Left ventricle myocardium inferior (tissue), 1 donor: ENCODE results near the gene PALLD. TPM values are rescaled to one million over a fixed set of nuclear protein-coding genes. Genes with fewer than 3 reads are reported as not detected.

Experiments used
- DNase-seq: peaks from one replicate; pipeline ENCODE4 v3.0.0-alpha.2; 2020
- H3K27ac ChIP-seq: fragments of 200-600 bp; replicated peaks from 2 replicates; pipeline ENCODE4 v1.8.0; 2021
- H3K27me3 ChIP-seq: fragments of 200-600 bp; 2 replicates; pipeline ENCODE4 v1.8.0; 2021; ENCODE audit warnings: low read depth
- H3K36me3 ChIP-seq: fragments of 200-600 bp; 2 replicates; pipeline ENCODE4 v1.8.0; 2021
- H3K4me1 ChIP-seq: fragments of 200-600 bp; 2 replicates; pipeline ENCODE4 v1.8.0; 2021
- H3K4me3 ChIP-seq: fragments of 200-600 bp; 2 replicates; pipeline ENCODE4 v1.8.0; 2021; ENCODE audit warnings: mild to moderate bottlenecking, moderate library complexity
- H3K9me3 ChIP-seq: fragments of 200-600 bp; replicated peaks from 2 replicates; pipeline ENCODE4 v1.8.0; 2021
- intact Hi-C: fragments of 100-400 bp; cut with micrococcal nuclease; formaldehyde crosslinking; loops from one replicate; pipeline ENCODE4 v1.11.0; 2022
- total RNA-seq: library from RNA; stranded (reverse); fragmentation: NEBNext Ultra II Directional; extraction: Animal tissue kit (Norgen Biotek cat#: 25700); gene quantifications from one replicate; pipeline ENCODE4 v1.2.1, GENCODE V29; 2021
- TF ChIP-seq, protein P1 (sequence below): fragments of 200-600 bp; IDR thresholded peaks from 2 replicates; pipeline ENCODE4 v1.8.0; 2021; ENCODE audit warnings: antibody characterized with exemption, mild to moderate bottlenecking, borderline replicate concordance
- donor health status: DM: no; HTN: yes; CAD: no; lungs with severe emphysema.

The PALLD gene
- total RNA-seq, 1 donor from 2014 or later, result 871 TPM

DNA sequence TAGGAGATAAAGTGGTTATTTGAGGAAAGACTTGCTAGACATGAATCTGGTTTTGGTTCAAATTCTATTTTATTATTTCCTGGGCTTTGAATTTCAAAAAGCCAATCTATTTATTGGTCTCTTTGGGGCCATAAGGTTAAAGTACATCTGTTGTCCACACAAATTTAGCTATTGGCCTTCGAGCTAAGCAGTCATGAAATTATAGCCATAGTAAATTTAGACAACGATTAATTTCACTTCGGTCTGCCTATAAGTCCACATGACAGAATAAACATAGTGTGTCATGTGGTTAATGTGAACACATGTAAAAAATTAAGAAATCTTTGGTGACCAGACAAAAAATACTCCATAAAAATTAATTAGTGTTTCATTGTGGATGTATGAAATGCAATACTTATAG is 161.9 kb downstream of the PALLD start:
- Histone ChIP-seq H3K27me3 (no peaks in the 10 kb centered on the region), H3K9me3 (no peaks in the 10 kb centered on the region), H3K36me3 (no peaks in the 10 kb centered on the region), H3K27ac (no peak overlapping the region), H3K4me1 (peaks cover 57% of the 10 kb centered on the region), H3K4me3 (no peak overlapping the region)
- DNase-seq, result no peak
- TF ChIP-seq, protein P1, sequence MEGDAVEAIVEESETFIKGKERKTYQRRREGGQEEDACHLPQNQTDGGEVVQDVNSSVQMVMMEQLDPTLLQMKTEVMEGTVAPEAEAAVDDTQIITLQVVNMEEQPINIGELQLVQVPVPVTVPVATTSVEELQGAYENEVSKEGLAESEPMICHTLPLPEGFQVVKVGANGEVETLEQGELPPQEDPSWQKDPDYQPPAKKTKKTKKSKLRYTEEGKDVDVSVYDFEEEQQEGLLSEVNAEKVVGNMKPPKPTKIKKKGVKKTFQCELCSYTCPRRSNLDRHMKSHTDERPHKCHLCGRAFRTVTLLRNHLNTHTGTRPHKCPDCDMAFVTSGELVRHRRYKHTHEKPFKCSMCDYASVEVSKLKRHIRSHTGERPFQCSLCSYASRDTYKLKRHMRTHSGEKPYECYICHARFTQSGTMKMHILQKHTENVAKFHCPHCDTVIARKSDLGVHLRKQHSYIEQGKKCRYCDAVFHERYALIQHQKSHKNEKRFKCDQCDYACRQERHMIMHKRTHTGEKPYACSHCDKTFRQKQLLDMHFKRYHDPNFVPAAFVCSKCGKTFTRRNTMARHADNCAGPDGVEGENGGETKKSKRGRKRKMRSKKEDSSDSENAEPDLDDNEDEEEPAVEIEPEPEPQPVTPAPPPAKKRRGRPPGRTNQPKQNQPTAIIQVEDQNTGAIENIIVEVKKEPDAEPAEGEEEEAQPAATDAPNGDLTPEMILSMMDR, result no peak
- intact Hi-C loops, result no loop called here

- TF ChIP-seq, protein P1, result no peak
- no peaks in the 10 kb centered on the region for H3K9me3 ChIP-seq
- intact Hi-C loops, result no loop called here
- H3K27ac ChIP-seq, result no peak overlapping the region
- DNase-seq, result no peak
- H3K4me3 ChIP-seq, result no peak overlapping the region
- no peaks in the 10 kb centered on the region for H3K27me3 ChIP-seq
- no peaks in the 10 kb centered on the region for H3K36me3 ChIP-seq
- peaks cover 49% of the 10 kb centered on the region for H3K4me1 ChIP-seq
These were observed 163.1 kb downstream of the PALLD start for GRCh38 chr4:168659741-168660465.

DNA sequence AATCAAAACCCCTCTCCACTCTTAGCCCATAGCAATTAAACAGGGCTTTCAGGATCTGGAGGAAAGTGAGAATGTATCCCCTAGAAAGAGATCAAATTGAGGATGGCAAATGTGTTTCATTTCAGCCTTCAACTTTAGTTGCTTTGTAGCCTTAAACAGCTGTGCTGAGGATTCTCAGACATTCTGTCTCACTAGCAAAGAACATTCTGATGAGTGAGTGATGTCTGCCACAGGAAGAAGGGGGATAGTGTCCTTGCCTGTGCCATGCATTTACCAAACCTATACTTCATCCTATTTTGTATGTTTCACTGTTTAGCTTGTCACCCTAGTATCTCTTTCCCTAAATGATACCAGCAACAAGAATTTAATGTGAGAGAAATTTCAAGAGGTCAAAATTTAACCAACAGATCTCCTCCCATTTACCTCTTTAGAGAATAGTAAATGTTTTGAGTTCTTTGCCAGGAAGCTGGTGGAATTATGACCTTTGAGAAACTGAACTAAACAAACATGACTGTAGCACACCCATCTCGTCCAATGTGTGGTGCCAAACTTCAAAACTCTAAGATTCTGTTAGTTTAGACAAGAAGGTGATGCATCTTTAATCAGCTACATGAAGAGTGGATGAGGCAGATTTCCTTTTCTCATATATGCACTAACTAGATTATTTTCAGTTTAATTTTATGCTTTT is 165.6 kb downstream of the PALLD start:
- no peaks in the 10 kb centered on the region for H3K27me3 ChIP-seq
- no peaks in the 10 kb centered on the region for H3K9me3 ChIP-seq
- H3K4me3 ChIP-seq, result no peak overlapping the region
- H3K36me3 ChIP-seq, result no peaks in the 10 kb centered on the region
- H3K27ac ChIP-seq, result no peak overlapping the region
- TF ChIP-seq, protein P1, result no peak
- DNase-seq, result no peak
- peaks cover 66% of the 10 kb centered on the region for H3K4me1 ChIP-seq
- intact Hi-C loops, result no loop called here

DNA sequence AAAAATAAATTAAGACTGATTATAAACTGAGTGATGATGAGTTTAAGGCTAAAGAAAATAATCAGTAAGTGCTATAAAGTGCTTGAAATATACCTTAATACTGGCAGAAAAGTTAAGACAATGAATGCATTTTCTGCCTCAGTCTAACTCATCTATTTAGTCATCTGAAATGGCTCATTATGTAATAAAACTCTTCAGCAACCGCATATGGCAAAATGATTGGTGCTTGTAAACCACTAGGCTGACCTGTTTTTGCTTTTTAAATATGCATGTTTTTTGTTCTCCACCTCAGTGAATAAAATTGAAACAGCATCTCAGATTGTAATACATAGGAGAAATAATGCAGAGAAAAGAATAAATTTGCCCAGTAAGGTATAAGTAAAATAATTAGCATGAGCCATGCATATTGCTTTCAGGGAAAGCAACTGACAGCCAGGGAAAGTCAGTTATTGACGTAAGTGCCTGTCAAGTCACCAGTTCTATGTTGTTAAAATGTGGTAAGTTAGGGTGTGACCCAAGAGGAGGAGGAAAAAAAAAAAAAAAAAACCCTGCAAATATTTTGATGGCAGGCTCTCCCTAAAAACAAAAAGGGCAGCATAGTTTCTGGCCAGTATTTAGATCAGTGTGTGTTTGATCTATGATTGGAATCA is 167.5 kb downstream of the PALLD start:
- H3K4me1 ChIP-seq, result peaks cover 67% of the 10 kb centered on the region
- no peak overlapping the region for H3K4me3 ChIP-seq
- no peak overlapping the region for H3K27ac ChIP-seq
- DNase-seq, result no peak
- H3K9me3 ChIP-seq, result no peaks in the 10 kb centered on the region
- TF ChIP-seq, protein P1, result no peak
- intact Hi-C loops, result no loop called here
- H3K27me3 ChIP-seq, result no peaks in the 10 kb centered on the region
- H3K36me3 ChIP-seq, result no peaks in the 10 kb centered on the region

DNA sequence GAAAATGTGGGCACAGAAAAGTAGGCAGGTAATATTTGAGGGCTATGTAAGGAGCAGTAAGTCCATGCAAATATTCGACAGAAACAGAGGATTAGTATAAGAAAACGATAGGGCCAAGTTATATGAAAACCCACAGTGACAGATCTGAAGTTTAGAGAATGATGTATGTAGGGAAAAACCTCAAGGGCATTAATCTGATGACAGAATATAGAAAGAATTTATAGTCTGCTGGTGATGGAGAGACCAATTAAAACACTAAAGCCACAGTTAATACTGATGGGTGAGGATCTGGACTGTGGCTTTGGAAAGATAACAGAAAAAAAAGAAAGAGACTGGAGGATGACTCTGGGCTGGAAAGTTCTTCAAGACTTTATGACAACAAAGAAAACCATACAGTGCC is 169.7 kb downstream of the PALLD start:
- Histone ChIP-seq H3K27ac (no peak overlapping the region), H3K27me3 (no peaks in the 10 kb centered on the region), H3K36me3 (no peaks in the 10 kb centered on the region), H3K9me3 (no peaks in the 10 kb centered on the region), H3K4me1 (peaks cover 48% of the 10 kb centered on the region), H3K4me3 (no peak overlapping the region)
- TF ChIP-seq, protein P1, result no peak
- intact Hi-C loops, result no loop called here
- no peak for DNase-seq
